Fibroblast of lung (primary cell): ENCODE results near the gene BBS10. TPM values are rescaled to one million over a fixed set of nuclear protein-coding genes. Genes with fewer than 3 reads are reported as not detected.
"Not testable (repeated sequence)": the region's sequence is repeated elsewhere in the genome, so short reads cannot be mapped to it uniquely, and the experiment has no call there.

ENCODE experiments used
- DNase-seq, 2 donors: peaks; one replicate each; pipeline versions ENCODE4 v3.0.0 to v3.0.0-alpha.2; 2010; ENCODE audit warnings: low read depth in 2 of 2
- H2AFZ ChIP-seq: 2 replicates; pipeline ENCODE4 v1.5.1; 2012; ENCODE audit warnings: low read length, control low read depth, inconsistent platforms
- H3K27ac ChIP-seq: 2 replicates; pipeline ENCODE4 v1.5.1; 2011; ENCODE audit warnings: low read length, control low read depth; ENCODE audit not compliant: insufficient read depth
- H3K27me3 ChIP-seq: 2 replicates; pipeline ENCODE4 v1.5.1; 2011; ENCODE audit warnings: mild to moderate bottlenecking, low read length; ENCODE audit not compliant: control insufficient read depth, insufficient read depth
- H3K36me3 ChIP-seq: 2 replicates; pipeline ENCODE4 v1.5.1; 2011; ENCODE audit warnings: low read length; ENCODE audit not compliant: control insufficient read depth, insufficient read depth
- H3K4me1 ChIP-seq: 2 replicates; pipeline ENCODE4 v1.5.1; 2011; ENCODE audit warnings: low read length; ENCODE audit not compliant: control insufficient read depth, insufficient read depth; ENCODE audit errors: extremely low read depth
- H3K4me2 ChIP-seq: 2 replicates; pipeline ENCODE4 v1.5.1; 2011; ENCODE audit warnings: low read length, control low read depth; ENCODE audit not compliant: insufficient read depth; ENCODE audit errors: extremely low read depth
- H3K4me3 ChIP-seq, 4 experiments: fragments of 200-600 bp in 1 of 4; sonication (generic) in 1 of 4; replicated peaks in 1 of 4; 2 replicates each; pipeline ENCODE4 v1.5.1; 2011 to 2016; ENCODE audit warnings: low read length in 4 of 4, low read depth in 3 of 4, mild to moderate bottlenecking in 3 of 4, control low read depth in 2 of 4, inconsistent platforms in 1 of 4, mixed read lengths in 1 of 4; ENCODE audit not compliant: insufficient read depth in 1 of 4; ENCODE audit errors: control extremely low read depth in 1 of 4
- H3K79me2 ChIP-seq: 2 replicates; pipeline ENCODE4 v1.5.1; 2012; ENCODE audit warnings: mild to moderate bottlenecking, low read length, inconsistent platforms; ENCODE audit not compliant: control insufficient read depth, insufficient read depth
- H3K9ac ChIP-seq: 2 replicates; pipeline ENCODE4 v1.5.1; 2011; ENCODE audit warnings: mild to moderate bottlenecking, low read length, control low read depth; ENCODE audit not compliant: insufficient read depth
- H3K9me3 ChIP-seq: 2 replicates; pipeline ENCODE4 v1.5.1; 2012; ENCODE audit warnings: low read depth, low read length; ENCODE audit not compliant: control insufficient read depth, insufficient read depth
- H4K20me1 ChIP-seq: 2 replicates; pipeline ENCODE4 v1.5.1; 2011; ENCODE audit warnings: low read length; ENCODE audit not compliant: control insufficient read depth, insufficient read depth; ENCODE audit errors: extremely low read depth
- CTCF ChIP-seq, 2 donors: IDR thresholded peaks in 1 of 2; conservative IDR thresholded peaks in 1 of 2; 1 replicate in 1 of 2; 2 replicates in 1 of 2; pipeline ENCODE4 v1.5.1; 2011 to 2012; ENCODE audit warnings: low read length in 2 of 2, control low read depth in 1 of 2, inconsistent platforms in 1 of 2, low read depth in 1 of 2, mild to moderate bottlenecking in 1 of 2
- EZH2 ChIP-seq: IDR thresholded peaks from 2 replicates; pipeline ENCODE4 v1.5.1; 2012; ENCODE audit warnings: low read length, control low read depth, mild to moderate bottlenecking; ENCODE audit errors: missing control alignments
- polyA plus RNA-seq, 2 donors: library from polyadenylated mRNA; depleted of rRNA in 1 of 2; stranded (reverse) in 1 of 2; unstranded in 1 of 2; fragments of >200 nt; gene quantifications; 2 replicates each; pipeline ENCODE4 v1.2.1, GENCODE V29; 2011 to 2012; ENCODE audit warnings: missing spikeins in 1 of 2
- total RNA-seq: library from RNA; depleted of rRNA; stranded (reverse); fragments of >200 nt; gene quantifications from 2 replicates; pipeline ENCODE4 v1.2.1, GENCODE V29; 2014

BBS10 gene
- total and polyA plus RNA-seq, 2 donors (not counting 1 experiment from before 2014, with no cell fraction given): 19.0 to 31.0 TPM

- H3K4me3 ChIP-seq: no peak overlapping the region
These were observed 20.0 kb upstream of the BBS10 start for GRCh38 chr12:76368230-76368629.

GRCh38 chr12:76366163-76366562, 17.9 kb upstream of the BBS10 start:
- Histone ChIP-seq H3K36me3 (peaks cover 5% of the 10 kb centered on the region), H3K27ac (no peak overlapping the region), H3K4me2 (no peak overlapping the region), H3K9me3 (no peaks in the 10 kb centered on the region), H3K79me2 (no peaks in the 10 kb centered on the region), H3K4me1 (no peaks in the 10 kb centered on the region), H3K4me3 (no peak overlapping the region), H3K9ac (no peak overlapping the region), H4K20me1 (no peaks in the 10 kb centered on the region), H3K27me3 (no peaks in the 10 kb centered on the region), H2AFZ (no peak overlapping the region)
- TF ChIP-seq CTCF (conservative IDR thresholded peaks at IDR 0.05 in 1 of 2, IDR thresholded peaks at IDR 0.05 in 1 of 2; ENCODE audit: low read depth in 1 of 2, low read length in 2 of 2): no peak
- TF ChIP-seq EZH2: no peak
- DNase-seq: no peak

More at GRCh38 chr12:76368230-76368629, 20.0 kb upstream of the BBS10 start:
- Histone ChIP-seq H3K9me3 (no peaks in the 10 kb centered on the region), H4K20me1 (no peaks in the 10 kb centered on the region), H3K4me1 (no peaks in the 10 kb centered on the region), H3K79me2 (no peaks in the 10 kb centered on the region), H3K36me3 (peaks cover 5% of the 10 kb centered on the region), H3K27me3 (no peaks in the 10 kb centered on the region), H3K27ac (no peak overlapping the region), H3K9ac (no peak overlapping the region), H3K4me2 (no peak overlapping the region), H2AFZ (no peak overlapping the region)
- TF ChIP-seq CTCF (conservative IDR thresholded peaks at IDR 0.05 in 1 of 2, IDR thresholded peaks at IDR 0.05 in 1 of 2; ENCODE audit: low read depth in 1 of 2, low read length in 2 of 2): no peak
- no peak for TF ChIP-seq EZH2
- no peak for DNase-seq

- H3K4me2 ChIP-seq, H3K27me3 ChIP-seq, DNase-seq, H3K9ac ChIP-seq, H3K79me2 ChIP-seq, H2AFZ ChIP-seq, H3K9me3 ChIP-seq, H3K27ac ChIP-seq, H3K4me3 ChIP-seq, H3K36me3 ChIP-seq, H4K20me1 ChIP-seq, H3K4me1 ChIP-seq: not testable (repeated sequence)
These were observed 15.9 kb upstream of the BBS10 start for GRCh38 chr12:76364131-76364530.
